ENCODE results near the gene TFEB. TPM values are rescaled to one million over a fixed set of nuclear protein-coding genes. Genes with fewer than 3 reads are reported as not detected.

TFEB gene
- total RNA-seq, 1 donor from 2014 or later, result 3.1 TPM

DNA sequence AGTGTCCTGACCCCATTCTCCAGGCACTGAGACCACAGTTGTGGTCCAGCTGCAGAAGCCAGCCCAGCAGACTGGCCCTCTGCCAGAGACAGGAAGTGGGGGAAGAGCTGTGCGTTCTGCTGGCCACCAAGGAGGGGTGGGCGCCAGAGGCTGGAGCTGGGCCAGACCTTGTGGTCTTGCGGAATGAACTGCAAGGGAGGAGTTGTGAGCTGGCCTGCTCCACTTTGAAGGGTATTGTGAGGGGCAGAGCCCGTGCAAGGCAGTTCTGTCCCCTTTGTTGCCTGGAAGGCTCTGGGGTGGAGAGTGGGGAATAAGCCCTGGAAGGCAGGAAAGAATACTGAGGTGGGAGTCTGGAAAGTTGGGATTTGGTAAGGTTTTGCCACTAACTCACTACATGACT lies 100.8 kb downstream of the TFEB start:
- H3K4me3 Mint-ChIP-seq (ENCODE audit: unreplicated experiment), result no peak overlapping the region
- H3K9me3 Mint-ChIP-seq (ENCODE audit: unreplicated experiment), result peaks cover 8% of the 10 kb centered on the region
- DNase-seq, result no peak
- H3K27ac Mint-ChIP-seq (ENCODE audit: unreplicated experiment), result no peak overlapping the region
- H3K36me3 Mint-ChIP-seq (ENCODE audit: unreplicated experiment), result no peaks in the 10 kb centered on the region
- TF ChIP-seq, protein P1, sequence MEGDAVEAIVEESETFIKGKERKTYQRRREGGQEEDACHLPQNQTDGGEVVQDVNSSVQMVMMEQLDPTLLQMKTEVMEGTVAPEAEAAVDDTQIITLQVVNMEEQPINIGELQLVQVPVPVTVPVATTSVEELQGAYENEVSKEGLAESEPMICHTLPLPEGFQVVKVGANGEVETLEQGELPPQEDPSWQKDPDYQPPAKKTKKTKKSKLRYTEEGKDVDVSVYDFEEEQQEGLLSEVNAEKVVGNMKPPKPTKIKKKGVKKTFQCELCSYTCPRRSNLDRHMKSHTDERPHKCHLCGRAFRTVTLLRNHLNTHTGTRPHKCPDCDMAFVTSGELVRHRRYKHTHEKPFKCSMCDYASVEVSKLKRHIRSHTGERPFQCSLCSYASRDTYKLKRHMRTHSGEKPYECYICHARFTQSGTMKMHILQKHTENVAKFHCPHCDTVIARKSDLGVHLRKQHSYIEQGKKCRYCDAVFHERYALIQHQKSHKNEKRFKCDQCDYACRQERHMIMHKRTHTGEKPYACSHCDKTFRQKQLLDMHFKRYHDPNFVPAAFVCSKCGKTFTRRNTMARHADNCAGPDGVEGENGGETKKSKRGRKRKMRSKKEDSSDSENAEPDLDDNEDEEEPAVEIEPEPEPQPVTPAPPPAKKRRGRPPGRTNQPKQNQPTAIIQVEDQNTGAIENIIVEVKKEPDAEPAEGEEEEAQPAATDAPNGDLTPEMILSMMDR (IDR thresholded peaks at IDR 0.05; ENCODE audit: partially characterized antibody, unreplicated experiment), result no peak
- peaks cover 31% of the 10 kb centered on the region for H3K27me3 Mint-ChIP-seq (ENCODE audit: unreplicated experiment)
- H3K4me1 Mint-ChIP-seq (ENCODE audit: low read depth, unreplicated experiment), result peaks cover 14% of the 10 kb centered on the region

Other genes starting within 250 kb of the TFEB start
- gene FOXP4, start 189.2 kb downstream of the TFEB start, total RNA-seq (ENCODE audit: unreplicated experiment), result 27.9 TPM
- 7.9 TPM for gene MDFI, start 97.1 kb downstream of the TFEB start, total RNA-seq (ENCODE audit: unreplicated experiment)
- gene PGC, start 11.8 kb upstream of the TFEB start, total RNA-seq (ENCODE audit: unreplicated experiment), result not detected
- gene FRS3, start 44.3 kb upstream of the TFEB start, total RNA-seq (ENCODE audit: unreplicated experiment), result 17.8 TPM
- 2.3 TPM for gene PRICKLE4, start 45.2 kb upstream of the TFEB start, total RNA-seq (ENCODE audit: unreplicated experiment)
- 111 TPM for gene TOMM6, start 52.1 kb upstream of the TFEB start, total RNA-seq (ENCODE audit: unreplicated experiment)
- 14.7 TPM for gene USP49, start 159.8 kb upstream of the TFEB start, total RNA-seq (ENCODE audit: unreplicated experiment)
- gene MED20, start 185.5 kb upstream of the TFEB start, total RNA-seq (ENCODE audit: unreplicated experiment), result 30.9 TPM
- 36.2 TPM for gene BYSL, start 185.9 kb upstream of the TFEB start, total RNA-seq (ENCODE audit: unreplicated experiment)
- 27.1 TPM for gene CCND3, start 206.2 kb upstream of the TFEB start, total RNA-seq (ENCODE audit: unreplicated experiment)

Data from glutamatergic neuron (in vitro differentiated cells).